B cell (primary cell): ENCODE measurements around the gene CALCA. TPM values are rescaled to one million over a fixed set of nuclear protein-coding genes. Genes with fewer than 3 reads are reported as not detected.

Experiments used
- ATAC-seq: fragments of 200-7000 bp; cut with Tn5 transposase; one replicate; pipeline ENCODE4 v1.10.0; 2021; ENCODE audit warnings: low read depth, mild to moderate bottlenecking, moderate number of reproducible peaks, moderate library complexity
- CTCF ChIA-PET: fragments of 350-600 bp; sonication (Branson Sonifier 250); formaldehyde crosslinking; loops from one replicate; lab custom pipeline; 2021; ENCODE audit warnings: antibody characterized with exemption, inconsistent platforms; lab: Charles Lee
- POLR2A ChIA-PET: fragments of 350-600 bp; sonication (Branson Sonifier 250); formaldehyde crosslinking; loops from one replicate; lab custom pipeline; 2021; ENCODE audit warnings: antibody characterized with exemption; lab: Charles Lee
- DNase-seq: peaks from one replicate; pipeline ENCODE4 v3.0.0; 2013
- H2AFZ ChIP-seq: 2 replicates; pipeline ENCODE4 v1.6.1; 2012; ENCODE audit warnings: mild to moderate bottlenecking, low read depth, low read length; ENCODE audit not compliant: insufficient read depth, poor library complexity, severe bottlenecking
- H3K27ac ChIP-seq, 2 donors: 1 replicate in 1 of 2; 2 replicates in 1 of 2; pipeline ENCODE4 v1.5.1; 2012 to 2013; ENCODE audit warnings: low read length in 2 of 2, mild to moderate bottlenecking in 2 of 2, moderate library complexity in 1 of 2
- H3K27me3 ChIP-seq, 4 experiments: fragments of 200-600 bp in 1 of 4; sonication (generic) in 1 of 4; replicated peaks in 1 of 4; 1 replicate in 2 of 4; 2 replicates in 2 of 4; pipeline versions ENCODE4 v1.6.1 to v1.7.0; 2013 to 2016; ENCODE audit warnings: low read length in 3 of 4, mild to moderate bottlenecking in 2 of 4, mixed read lengths in 1 of 4, moderate library complexity in 1 of 4; ENCODE audit not compliant: insufficient read depth in 4 of 4, control insufficient read depth in 3 of 4; ENCODE audit errors: control extremely low read depth in 1 of 4
- H3K36me3 ChIP-seq, 2 experiments: replicated peaks in 1 of 2; 1 replicate in 1 of 2; 2 replicates in 1 of 2; pipeline versions ENCODE4 v1.6.1 to v1.7.1; 2013; ENCODE audit warnings: low read length in 1 of 2; ENCODE audit not compliant: insufficient read depth in 2 of 2, control insufficient read depth in 1 of 2; ENCODE audit errors: control extremely low read depth in 1 of 2, extremely low read depth in 1 of 2
- H3K4me1 ChIP-seq, 2 donors: fragments of 200-600 bp in 1 of 2; sonication (generic) in 1 of 2; 1 replicate in 1 of 2; 2 replicates in 1 of 2; pipeline versions ENCODE4 v1.5.1 to v1.6.1; 2013 to 2017; ENCODE audit warnings: low read length in 2 of 2; ENCODE audit not compliant: control insufficient read depth in 2 of 2, insufficient read depth in 2 of 2
- H3K4me2 ChIP-seq: replicated peaks from 2 replicates; pipeline ENCODE3; 2012; ENCODE audit warnings: mild to moderate bottlenecking, low read depth, low read length; ENCODE audit not compliant: poor library complexity, severe bottlenecking
- H3K4me3 ChIP-seq, 5 experiments: fragments of 200-600 bp in 1 of 5; sonication (generic) in 1 of 5; 1 replicate in 3 of 5; 2 replicates in 2 of 5; pipeline versions ENCODE4 v1.5.1 to v1.7.0; 2011 to 2016; ENCODE audit warnings: low read length in 4 of 5, mild to moderate bottlenecking in 4 of 5, low read depth in 2 of 5, control low read depth in 1 of 5, moderate library complexity in 1 of 5; ENCODE audit not compliant: insufficient read depth in 1 of 5; ENCODE audit errors: control extremely low read depth in 1 of 5, extremely low read depth in 1 of 5
- H3K79me2 ChIP-seq: fragments of 200-600 bp; sonication (generic); one replicate; pipeline ENCODE4 v1.6.0; 2016; ENCODE audit warnings: low read length; ENCODE audit not compliant: control insufficient read depth, insufficient read depth
- H3K9ac ChIP-seq: fragments of 200-600 bp; sonication (generic); 2 replicates; pipeline ENCODE4 v1.6.1; 2017; ENCODE audit warnings: mild to moderate bottlenecking, low read length, moderate library complexity
- H3K9me3 ChIP-seq, 3 donors: one replicate each; pipeline versions ENCODE4 v1.6.1 to v1.7.1; 2013; ENCODE audit warnings: low read length in 2 of 3; ENCODE audit not compliant: control insufficient read depth in 2 of 3, insufficient read depth in 1 of 3; ENCODE audit errors: control extremely low read depth in 1 of 3
- H4K20me1 ChIP-seq: 2 replicates; pipeline ENCODE4 v1.6.0; 2012; ENCODE audit warnings: mild to moderate bottlenecking, low read length; ENCODE audit not compliant: insufficient read depth, control insufficient read depth, poor library complexity, severe bottlenecking
- H3K27ac Mint-ChIP-seq: one replicate; pipeline ENCODE4 v1.8.0; 2021; ENCODE audit warnings: mixed read lengths
- H3K27me3 Mint-ChIP-seq: one replicate; pipeline ENCODE4 v1.8.0; 2021; ENCODE audit warnings: mixed read lengths
- H3K4me1 Mint-ChIP-seq: one replicate; pipeline ENCODE4 v1.8.0; 2021; ENCODE audit warnings: mixed read lengths
- H3K4me3 Mint-ChIP-seq: one replicate; pipeline ENCODE4 v1.8.0; 2021; ENCODE audit warnings: mixed read lengths
- H3K9me3 Mint-ChIP-seq: one replicate; pipeline ENCODE4 v1.8.0; 2022; ENCODE audit warnings: mixed read lengths; ENCODE audit not compliant: insufficient read depth
- EZH2 ChIP-seq: IDR thresholded peaks from 2 replicates; pipeline ENCODE4 v1.6.1; 2012; ENCODE audit warnings: borderline replicate concordance, low read depth, mild to moderate bottlenecking, moderate library complexity, low read length; ENCODE audit not compliant: insufficient read depth, poor library complexity, severe bottlenecking
- WGBS: methylation state at CpG from one replicate; pipeline ENCODE4 v1.1.5; 2013; ENCODE audit warnings: missing lambda C conversion rate; ENCODE audit not compliant: insufficient coverage; 5-methylcytosine and 5-hydroxymethylcytosine counted together
- intact Hi-C: fragments of 100-400 bp; cut with micrococcal nuclease; formaldehyde crosslinking; loops from one replicate; pipeline ENCODE4 v1.10.0; 2022
- polyA plus RNA-seq: library from polyadenylated mRNA; depleted of rRNA; stranded (reverse); fragments of >200 nt; gene quantifications from 2 replicates; pipeline ENCODE4 v1.2.3, GENCODE V29; 2012
- total RNA-seq, 2 donors: library from RNA; stranded (reverse); fragments of 120-200 nt in 1 of 2; gene quantifications; 1 replicate in 1 of 2; 2 replicates in 1 of 2; pipeline versions ENCODE4 v1.2.3 to v1.2.4, GENCODE V29; 2013 to 2022
- TF ChIP-seq, protein P1 (sequence below): fragments of 200-600 bp; IDR thresholded peaks from one replicate; pipeline ENCODE4 v1.8.0; 2022; ENCODE audit warnings: antibody characterized with exemption, mild to moderate bottlenecking

CALCA gene
- total and polyA plus RNA-seq, 2 donors (not counting 1 experiment from before 2014, with no cell fraction given), result not detected

DNA sequence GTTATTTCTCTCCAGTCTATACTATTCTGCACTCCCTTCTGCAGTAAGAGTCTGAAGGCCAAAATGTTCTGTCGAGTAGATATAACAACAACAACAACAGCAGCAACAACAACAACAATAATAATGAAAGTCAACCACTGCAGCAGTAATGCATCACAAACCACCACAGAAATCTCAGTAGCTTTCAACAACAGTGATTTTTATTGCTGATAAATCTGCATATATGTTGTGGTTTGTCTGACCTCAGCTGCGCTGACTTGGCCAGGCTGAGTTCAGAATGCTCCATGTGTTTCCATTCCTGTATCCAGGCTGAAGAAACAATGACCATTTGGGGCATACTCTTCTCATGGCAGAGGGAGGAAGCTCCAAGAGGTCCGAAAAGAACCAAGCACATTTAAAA lies 47.8 kb downstream of the CALCA start:
- Histone ChIP-seq H2AFZ (no peak overlapping the region), H3K4me1 (no peaks in the 10 kb centered on the region), H3K27me3 (peaks cover 0 to 11% (median 5%) of the 10 kb centered on the region in 4 experiments), H4K20me1 (no peaks in the 10 kb centered on the region), H3K4me3 (no peak overlapping the region), H3K36me3 (no peaks in the 10 kb centered on the region), H3K4me2 (no peak overlapping the region), H3K27ac (no peak overlapping the region), H3K79me2 (no peaks in the 10 kb centered on the region), H3K9me3 (peaks cover 0 to 4% (median 0%) of the 10 kb centered on the region in 3 donors), H3K9ac (no peak overlapping the region)
- H3K4me1 Mint-ChIP-seq, result no peaks in the 10 kb centered on the region
- peaks cover 25% of the 10 kb centered on the region for H3K27me3 Mint-ChIP-seq
- H3K9me3 Mint-ChIP-seq, result peaks cover 3% of the 10 kb centered on the region
- DNase-seq (no peak), ATAC-seq (no peak)
- intact Hi-C loops, result no loop called here
- WGBS, result 100% methylated on average over 1 of the region's 3 CpGs
- H3K4me3 Mint-ChIP-seq, result no peak overlapping the region
- POLR2A ChIA-PET, result no interaction called here
- TF ChIP-seq EZH2, result no peak
- TF ChIP-seq, protein P1, sequence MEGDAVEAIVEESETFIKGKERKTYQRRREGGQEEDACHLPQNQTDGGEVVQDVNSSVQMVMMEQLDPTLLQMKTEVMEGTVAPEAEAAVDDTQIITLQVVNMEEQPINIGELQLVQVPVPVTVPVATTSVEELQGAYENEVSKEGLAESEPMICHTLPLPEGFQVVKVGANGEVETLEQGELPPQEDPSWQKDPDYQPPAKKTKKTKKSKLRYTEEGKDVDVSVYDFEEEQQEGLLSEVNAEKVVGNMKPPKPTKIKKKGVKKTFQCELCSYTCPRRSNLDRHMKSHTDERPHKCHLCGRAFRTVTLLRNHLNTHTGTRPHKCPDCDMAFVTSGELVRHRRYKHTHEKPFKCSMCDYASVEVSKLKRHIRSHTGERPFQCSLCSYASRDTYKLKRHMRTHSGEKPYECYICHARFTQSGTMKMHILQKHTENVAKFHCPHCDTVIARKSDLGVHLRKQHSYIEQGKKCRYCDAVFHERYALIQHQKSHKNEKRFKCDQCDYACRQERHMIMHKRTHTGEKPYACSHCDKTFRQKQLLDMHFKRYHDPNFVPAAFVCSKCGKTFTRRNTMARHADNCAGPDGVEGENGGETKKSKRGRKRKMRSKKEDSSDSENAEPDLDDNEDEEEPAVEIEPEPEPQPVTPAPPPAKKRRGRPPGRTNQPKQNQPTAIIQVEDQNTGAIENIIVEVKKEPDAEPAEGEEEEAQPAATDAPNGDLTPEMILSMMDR, result no peak
- no peak overlapping the region for H3K27ac Mint-ChIP-seq
- CTCF ChIA-PET, result interaction anchor here (2.8 kb wide), 1 partner anchor 16 kb away, joined by 9 read pairs; no protein-coding TSS in a partner anchor

Other genes with a start within 250 kb of the CALCA start
- gene CYP2R1, start 80.1 kb downstream of the CALCA start, total RNA-seq, result 42.4 and 43.6 TPM in 2 replicates
- 8.1 and 11.6 TPM in 2 replicates for gene CYP2R1, start 80.1 kb downstream of the CALCA start, polyA plus RNA-seq
- 1.3 and 1.8 TPM in 2 replicates for gene CALCB, start 101.2 kb upstream of the CALCA start, total RNA-seq
- 0.09 TPM in 1 of 2 replicates, not detected in the other for gene CALCB, start 101.2 kb upstream of the CALCA start, polyA plus RNA-seq
- 0.10 TPM in 1 of 2 replicates, not detected in the other for gene INSC, start 142.6 kb upstream of the CALCA start, total RNA-seq
- not detected in 2 replicates for gene INSC, start 142.6 kb upstream of the CALCA start, polyA plus RNA-seq